PFSK-1 (cell line): ENCODE data around the gene AQP12B.

Experiments
- FOXP2 ChIP-seq: optimal IDR thresholded peaks from 2 replicates; pipeline ENCODE3; 2011; ENCODE audit warnings: borderline replicate concordance, control low read depth, inconsistent platforms; ENCODE audit not compliant: insufficient read depth; ENCODE audit errors: extremely low read length, extremely low read depth
- POLR2AphosphoS5 ChIP-seq: IDR thresholded peaks from 2 replicates; pipeline ENCODE4 v1.6.1; 2012; ENCODE audit warnings: low read depth, mild to moderate bottlenecking, control low read depth, low read length, moderate library complexity
- SIN3A ChIP-seq: IDR thresholded peaks from 2 replicates; pipeline ENCODE4 v1.6.1; 2012; ENCODE audit warnings: mild to moderate bottlenecking, low read length, moderate library complexity, borderline replicate concordance; ENCODE audit not compliant: insufficient read depth
- TAF1 ChIP-seq: IDR thresholded peaks from 2 replicates; pipeline ENCODE4 v1.6.1; 2012; ENCODE audit warnings: low read length, control low read depth, borderline replicate concordance; ENCODE audit not compliant: insufficient read depth
- TF ChIP-seq, protein P1 (sequence below), 2 experiments: IDR thresholded peaks; 2 replicates each; pipeline versions ENCODE4 v1.6.1 to v1.8.0; 2011 to 2012; ENCODE audit warnings: low read depth in 2 of 2, low read length in 2 of 2, control low read depth in 1 of 2, inconsistent platforms in 1 of 2, mild to moderate bottlenecking in 1 of 2, moderate library complexity in 1 of 2; ENCODE audit not compliant: insufficient read depth in 1 of 2

The AQP12B gene

DNA sequence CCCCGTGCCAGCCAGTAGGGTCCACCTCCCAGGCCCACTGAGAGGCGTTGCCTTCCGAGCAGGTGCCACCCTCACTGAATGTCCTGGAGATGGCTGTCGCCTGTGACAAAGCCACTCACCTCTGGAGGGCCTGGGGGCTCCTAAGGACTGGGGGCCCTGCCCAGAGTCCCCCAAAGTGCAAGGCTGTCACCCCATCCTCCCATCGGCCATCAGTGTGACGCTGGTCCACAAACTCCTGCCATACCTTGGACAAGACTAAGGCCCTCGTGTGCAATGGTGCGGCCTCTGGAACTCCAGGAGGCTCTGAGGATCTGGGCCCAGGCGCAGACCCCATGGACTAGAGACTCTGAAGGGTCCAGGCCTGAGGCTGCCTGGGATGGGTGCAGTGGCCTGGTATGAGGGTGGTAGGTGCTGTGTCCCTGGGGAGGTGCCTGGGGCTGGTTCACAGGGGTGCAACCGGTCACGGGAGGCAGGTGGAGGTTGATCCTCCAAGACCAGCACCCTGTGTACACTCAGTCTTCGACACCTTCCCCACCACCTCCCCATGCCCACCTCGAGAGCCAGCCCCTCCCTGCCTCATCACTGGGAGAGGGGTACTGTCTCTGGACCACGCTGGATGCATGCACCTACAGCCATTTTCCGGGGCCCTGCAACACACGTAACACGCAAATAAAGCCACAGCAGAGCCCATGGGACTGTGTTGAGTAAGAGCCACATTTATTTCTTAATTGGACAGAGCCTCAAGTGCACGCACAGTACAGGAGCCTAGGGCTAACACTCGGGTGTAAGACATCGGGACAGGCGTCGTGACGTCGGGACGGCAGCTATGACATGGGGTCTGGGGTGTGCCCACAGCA, 30.6 kb upstream of the AQP12B start:
- TF ChIP-seq, protein P1, sequence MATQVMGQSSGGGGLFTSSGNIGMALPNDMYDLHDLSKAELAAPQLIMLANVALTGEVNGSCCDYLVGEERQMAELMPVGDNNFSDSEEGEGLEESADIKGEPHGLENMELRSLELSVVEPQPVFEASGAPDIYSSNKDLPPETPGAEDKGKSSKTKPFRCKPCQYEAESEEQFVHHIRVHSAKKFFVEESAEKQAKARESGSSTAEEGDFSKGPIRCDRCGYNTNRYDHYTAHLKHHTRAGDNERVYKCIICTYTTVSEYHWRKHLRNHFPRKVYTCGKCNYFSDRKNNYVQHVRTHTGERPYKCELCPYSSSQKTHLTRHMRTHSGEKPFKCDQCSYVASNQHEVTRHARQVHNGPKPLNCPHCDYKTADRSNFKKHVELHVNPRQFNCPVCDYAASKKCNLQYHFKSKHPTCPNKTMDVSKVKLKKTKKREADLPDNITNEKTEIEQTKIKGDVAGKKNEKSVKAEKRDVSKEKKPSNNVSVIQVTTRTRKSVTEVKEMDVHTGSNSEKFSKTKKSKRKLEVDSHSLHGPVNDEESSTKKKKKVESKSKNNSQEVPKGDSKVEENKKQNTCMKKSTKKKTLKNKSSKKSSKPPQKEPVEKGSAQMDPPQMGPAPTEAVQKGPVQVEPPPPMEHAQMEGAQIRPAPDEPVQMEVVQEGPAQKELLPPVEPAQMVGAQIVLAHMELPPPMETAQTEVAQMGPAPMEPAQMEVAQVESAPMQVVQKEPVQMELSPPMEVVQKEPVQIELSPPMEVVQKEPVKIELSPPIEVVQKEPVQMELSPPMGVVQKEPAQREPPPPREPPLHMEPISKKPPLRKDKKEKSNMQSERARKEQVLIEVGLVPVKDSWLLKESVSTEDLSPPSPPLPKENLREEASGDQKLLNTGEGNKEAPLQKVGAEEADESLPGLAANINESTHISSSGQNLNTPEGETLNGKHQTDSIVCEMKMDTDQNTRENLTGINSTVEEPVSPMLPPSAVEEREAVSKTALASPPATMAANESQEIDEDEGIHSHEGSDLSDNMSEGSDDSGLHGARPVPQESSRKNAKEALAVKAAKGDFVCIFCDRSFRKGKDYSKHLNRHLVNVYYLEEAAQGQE (IDR thresholded peaks at IDR 0.05; ENCODE audit: insufficient read depth in 1 of 2, low read depth in 2 of 2, low read length in 2 of 2) = no peak
- TF ChIP-seq POLR2AphosphoS5 = no peak
- no peak for TF ChIP-seq SIN3A
- TF ChIP-seq TAF1 = no peak
- no peak for TF ChIP-seq FOXP2

DNA sequence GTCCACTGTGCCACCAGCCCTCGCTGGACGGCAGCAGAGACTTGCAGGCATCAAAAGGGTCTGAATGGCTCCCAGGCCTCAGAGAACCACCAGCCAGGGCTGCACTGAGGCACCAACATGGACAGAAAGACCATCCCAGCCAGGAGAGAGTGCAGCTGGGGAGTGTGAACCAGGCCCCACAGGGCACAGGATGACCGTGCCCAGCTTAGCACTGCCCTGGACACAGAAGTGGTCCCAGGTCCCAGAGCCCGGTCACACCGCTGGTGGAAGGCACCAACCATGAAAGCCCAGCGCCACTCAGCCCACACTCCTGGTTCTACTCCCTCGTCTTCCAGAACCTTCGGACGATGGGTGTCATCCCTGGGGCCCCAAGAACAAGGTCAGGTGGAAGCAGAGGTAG, 29.4 kb upstream of the AQP12B start:
- TF ChIP-seq SIN3A (no peak), POLR2AphosphoS5 (no peak), TAF1 (no peak), FOXP2 (no peak)
- TF ChIP-seq, protein P1 (IDR thresholded peaks at IDR 0.05; ENCODE audit: insufficient read depth in 1 of 2, low read depth in 2 of 2, low read length in 2 of 2) = no peak

DNA sequence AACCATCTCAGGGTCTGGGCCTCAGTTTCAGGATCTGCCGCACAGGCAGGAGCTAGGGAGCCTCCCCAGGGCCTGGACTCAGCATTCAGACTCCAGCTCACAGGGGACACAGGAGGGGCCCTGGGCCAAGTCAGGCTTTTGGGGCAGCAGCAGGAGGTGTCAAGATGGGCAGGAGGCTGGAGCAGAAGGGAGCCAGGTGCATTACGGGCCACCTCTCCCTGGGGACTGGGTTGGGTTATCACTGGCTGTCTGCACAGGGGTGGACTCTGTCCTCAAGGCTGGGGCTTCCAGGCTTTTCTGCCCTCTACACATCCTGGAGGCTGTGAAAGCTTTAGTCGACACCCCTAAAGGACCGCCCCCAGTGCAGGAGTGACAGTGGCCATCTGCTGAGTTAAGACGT, 29.0 kb upstream of the AQP12B start:
- no peak for TF ChIP-seq FOXP2
- TF ChIP-seq TAF1 = no peak
- no peak for TF ChIP-seq SIN3A
- no peak for TF ChIP-seq POLR2AphosphoS5
- TF ChIP-seq, protein P1 (IDR thresholded peaks at IDR 0.05; ENCODE audit: insufficient read depth in 1 of 2, low read depth in 2 of 2, low read length in 2 of 2) = no peak

DNA sequence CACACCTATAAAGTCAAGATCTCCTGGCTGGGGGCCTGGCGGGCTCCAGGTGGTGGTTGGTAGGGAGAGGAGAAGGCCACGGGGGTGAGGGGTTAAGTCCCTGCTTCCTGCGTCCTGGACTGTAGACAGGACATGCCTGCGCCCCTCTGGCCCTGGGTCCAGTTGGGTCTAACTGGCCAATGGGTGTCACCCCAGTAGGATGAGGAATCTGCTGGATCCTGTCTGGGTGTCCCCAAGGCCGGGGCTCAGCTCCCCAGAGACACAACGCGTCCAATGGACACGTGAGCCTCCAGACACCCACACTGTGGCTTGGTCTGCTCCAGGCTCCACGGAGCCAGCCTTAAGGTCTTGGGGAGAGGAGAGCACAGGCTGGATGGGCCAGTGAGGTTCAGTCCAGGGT, 28.6 kb upstream of the AQP12B start:
- TF ChIP-seq, protein P1 (IDR thresholded peaks at IDR 0.05; ENCODE audit: insufficient read depth in 1 of 2, low read depth in 2 of 2, low read length in 2 of 2) = no peak
- TF ChIP-seq FOXP2 (no peak), TAF1 (no peak), POLR2AphosphoS5 (no peak), SIN3A (no peak)
